Gastroesophageal sphincter (tissue), 4 donors: ENCODE data around the gene RASSF1. TPM values are rescaled to one million over a fixed set of nuclear protein-coding genes. Genes with fewer than 3 reads are reported as not detected.

Experiments
- ATAC-seq: fragments of 150-250 bp; one replicate; pipeline ENCODE4 v1.9.1; 2016; ENCODE audit warnings: mild to moderate bottlenecking, moderate library complexity
- H3K27ac ChIP-seq, 4 donors: fragments of 200-600 bp; sonication (generic) in 3 of 4; 1 replicate in 3 of 4; 2 replicates in 1 of 4; pipeline ENCODE4 v1.5.1; 2016 to 2019
- H3K27me3 ChIP-seq: fragments of 200-600 bp; sonication (generic); one replicate; pipeline ENCODE4 v1.5.1; 2019
- H3K36me3 ChIP-seq, 2 donors: fragments of 200-600 bp; sonication (generic); one replicate each; pipeline ENCODE4 v1.5.1; 2019; ENCODE audit warnings: control low read depth in 1 of 2
- H3K4me1 ChIP-seq, 3 donors: fragments of 200-600 bp; sonication (generic); 1 replicate in 2 of 3; 2 replicates in 1 of 3; pipeline ENCODE4 v1.5.1; 2016 to 2019; ENCODE audit warnings: control low read depth in 2 of 3
- H3K4me3 ChIP-seq, 2 donors: fragments of 200-600 bp; sonication (generic); one replicate each; pipeline ENCODE4 v1.5.1; 2019; ENCODE audit warnings: mild to moderate bottlenecking in 1 of 2, moderate library complexity in 1 of 2
- H3K9me3 ChIP-seq, 3 donors: fragments of 200-600 bp; sonication (generic); one replicate each; pipeline ENCODE4 v1.5.1; 2017 to 2019; ENCODE audit warnings: control low read depth in 2 of 3
- CTCF ChIP-seq, 4 experiments: fragments of 200-600 bp in 2 of 4; fragments of 450-650 bp in 2 of 4; sonication (generic) in 1 of 4; IDR thresholded peaks; one replicate each; pipeline ENCODE4 v1.5.1; 2017 to 2019; ENCODE audit warnings: antibody characterized with exemption in 4 of 4, mild to moderate bottlenecking in 2 of 4, moderate library complexity in 2 of 4
- EP300 ChIP-seq: sonication (generic); formaldehyde crosslinking; IDR thresholded peaks from one replicate; pipeline ENCODE4 v1.6.1; 2017; ENCODE audit warnings: antibody characterized with exemption, mild to moderate bottlenecking
- POLR2A ChIP-seq, 2 donors: fragments of 450-650 bp; IDR thresholded peaks; one replicate each; pipeline ENCODE4 v1.6.1; 2017; ENCODE audit warnings: antibody characterized with exemption in 2 of 2, mild to moderate bottlenecking in 2 of 2, moderate library complexity in 1 of 2
- POLR2AphosphoS5 ChIP-seq: sonication (generic); formaldehyde crosslinking; IDR thresholded peaks from one replicate; pipeline ENCODE4 v1.6.1; 2017; ENCODE audit warnings: antibody characterized with exemption
- WGBS, 2 donors: methylation state at CpG; one replicate each; pipeline ENCODE4 v1.1.5; 2018; ENCODE audit warnings: low coverage in 1 of 2; 5-methylcytosine and 5-hydroxymethylcytosine counted together
- total RNA-seq, 4 donors: library from RNA; depleted of rRNA; stranded (reverse); fragments of >200 nt; gene quantifications; one replicate each; pipeline ENCODE4 v1.1.0, GENCODE V29; 2016

Gene RASSF1
- total RNA-seq, 4 donors from 2014 or later, result 24.5 to 40.3 (median 26.9) TPM

GRCh38 chr3:50294089-50294488, 46.5 kb downstream of the RASSF1 start:
- ATAC-seq, result no peak
- H3K4me1 ChIP-seq, result peaks cover 0 to 47% (median 21%) of the 10 kb centered on the region in 3 donors
- no peak for TF ChIP-seq POLR2A (IDR thresholded peaks at IDR 0.05)
- no peak for TF ChIP-seq CTCF (IDR thresholded peaks at IDR 0.05)
- no peak for TF ChIP-seq POLR2AphosphoS5
- TF ChIP-seq EP300, result no peak

GRCh38 chr3:50293079-50293801, 47.4 kb downstream of the RASSF1 start:
- Histone ChIP-seq H3K27ac (peak overlapping the region; percentile 69 to 93 (median 90)), H3K9me3 (no peaks in the 10 kb centered on the region), H3K4me1 (peaks cover 0 to 40% (median 16%) of the 10 kb centered on the region in 3 donors), H3K4me3 (peak overlapping the region in 1 of 2 donors; percentile 100), H3K36me3 (peaks cover 0 to 36% of the 10 kb centered on the region in 2 donors), H3K27me3 (no peaks in the 10 kb centered on the region)
- WGBS, 2 donors, result 100% methylated on average over 1 of the region's 12 CpGs; no CpG with 5 or more reads in 1 of the 2 donors
- TF ChIP-seq POLR2AphosphoS5, result no peak
- no peak for TF ChIP-seq CTCF (IDR thresholded peaks at IDR 0.05)
- TF ChIP-seq POLR2A (IDR thresholded peaks at IDR 0.05), result no peak
- ATAC-seq, result no peak

More at GRCh38 chr3:50294089-50294488, 46.5 kb downstream of the RASSF1 start:
- Histone ChIP-seq H3K9me3 (no peaks in the 10 kb centered on the region), H3K27ac (no peak overlapping the region), H3K27me3 (no peaks in the 10 kb centered on the region), H3K36me3 (peaks cover 0 to 28% of the 10 kb centered on the region in 2 donors), H3K4me3 (no peak overlapping the region)
- 85% methylated on average over 2 of the region's 4 CpGs; no CpG with 5 or more reads in 1 of the 2 donors for WGBS, 2 donors

- peak; percentile 98 for ATAC-seq
- no peaks in the 10 kb centered on the region for H3K9me3 ChIP-seq
- H3K36me3 ChIP-seq, result peaks cover 0 to 43% of the 10 kb centered on the region in 2 donors
- peaks cover 0 to 32% (median 14%) of the 10 kb centered on the region in 3 donors for H3K4me1 ChIP-seq
- peak within 1 kb of the TSS; percentile 97 to 100 for H3K4me3 ChIP-seq
- TF ChIP-seq POLR2A (IDR thresholded peaks at IDR 0.05) (peak; percentile 40 to 70), POLR2AphosphoS5 (peak; percentile 88), EP300 (no peak), CTCF (IDR thresholded peaks at IDR 0.05) (no peak)
- no peaks in the 10 kb centered on the region for H3K27me3 ChIP-seq
- WGBS, 2 donors, result no CpG with 5 or more reads among the region's 67 CpGs
- H3K27ac ChIP-seq, result peak within 1 kb of the TSS; percentile 69 to 93 (median 90)
Measured at GRCh38 chr3:50292159-50293078, 48.2 kb downstream of the RASSF1 start, which contains the start of gene IFRD2. Gene IFRD2, minus strand, starts transcription at chr3:50292429. Its CDS starts 155 bp downstream, at chr3:50292274.

GRCh38 chr3:50290161-50290641, 50.4 kb downstream of the RASSF1 start:
- 92% methylated on average over 2 of the region's 16 CpGs; no CpG with 5 or more reads in 1 of the 2 donors for WGBS, 2 donors
- Histone ChIP-seq H3K27me3 (no peaks in the 10 kb centered on the region), H3K36me3 (peaks cover 0 to 46% of the 10 kb centered on the region in 2 donors), H3K4me3 (no peak overlapping the region), H3K4me1 (peaks cover 0 to 28% (median 14%) of the 10 kb centered on the region in 3 donors), H3K27ac (no peak overlapping the region), H3K9me3 (no peaks in the 10 kb centered on the region)
- TF ChIP-seq CTCF (IDR thresholded peaks at IDR 0.05) (no peak), POLR2AphosphoS5 (no peak), POLR2A (IDR thresholded peaks at IDR 0.05) (no peak), EP300 (no peak)
- no peak for ATAC-seq
